AG08396 (cell line): ENCODE measurements around the gene LRRC8D.
"Not testable (repeated sequence)": the region's sequence is repeated elsewhere in the genome, so short reads cannot be mapped to it uniquely, and the experiment has no call there.

Experiments
- DNase-seq: peaks from one replicate; pipeline ENCODE4 v3.0.0; 2012; ENCODE audit warnings: low spot score, mixed read lengths

LRRC8D gene

GRCh38 chr1:89962024-89962741 is 141.4 kb downstream of the LRRC8D start:
- DNase-seq = no peak

DNA sequence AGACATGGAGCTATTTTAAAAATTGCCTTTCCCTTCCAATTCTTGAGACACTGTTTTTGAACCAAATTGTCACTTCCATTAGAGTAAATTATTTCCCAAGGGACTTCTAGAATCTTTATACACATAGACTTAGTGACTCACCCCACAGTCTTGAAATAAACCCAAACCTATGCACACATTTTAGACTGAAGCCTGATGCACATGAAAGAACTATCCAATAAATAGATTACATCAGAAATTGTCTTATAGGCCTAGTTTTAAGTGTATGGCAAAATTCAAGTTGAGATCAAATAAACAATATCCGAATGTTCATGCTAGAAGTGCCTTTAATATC is 141.9 kb downstream of the LRRC8D start:
- DNase-seq = no peak

- DNase-seq = no peak
These were observed 144.4 kb downstream of the LRRC8D start for GRCh38 chr1:89965193-89965768.

DNA sequence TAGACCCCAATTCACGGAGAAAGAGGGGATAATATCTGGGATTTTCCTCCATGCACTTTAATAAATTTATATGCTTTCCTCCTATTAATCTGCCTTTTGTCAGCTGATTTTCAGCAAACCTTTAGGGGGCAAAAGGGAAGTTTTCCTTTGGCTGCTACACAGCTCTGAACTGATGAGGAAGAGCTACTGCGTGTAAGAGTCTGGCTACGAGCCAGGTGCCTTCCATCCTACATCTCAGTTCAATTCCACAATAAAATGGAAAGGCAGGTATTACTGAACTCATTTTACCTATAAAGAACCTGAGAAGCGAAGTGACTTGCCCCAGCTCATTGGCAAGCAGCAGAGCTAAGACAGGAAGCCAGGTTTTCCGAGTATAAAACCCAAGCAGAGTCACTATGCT is 145.8 kb downstream of the LRRC8D start:
- no peak for DNase-seq

- no peak for DNase-seq
These were observed 150.8 kb downstream of the LRRC8D start for GRCh38 chr1:89971600-89971999.

GRCh38 chr1:89972024-89972423 is 151.2 kb downstream of the LRRC8D start:
- no peak for DNase-seq

DNA sequence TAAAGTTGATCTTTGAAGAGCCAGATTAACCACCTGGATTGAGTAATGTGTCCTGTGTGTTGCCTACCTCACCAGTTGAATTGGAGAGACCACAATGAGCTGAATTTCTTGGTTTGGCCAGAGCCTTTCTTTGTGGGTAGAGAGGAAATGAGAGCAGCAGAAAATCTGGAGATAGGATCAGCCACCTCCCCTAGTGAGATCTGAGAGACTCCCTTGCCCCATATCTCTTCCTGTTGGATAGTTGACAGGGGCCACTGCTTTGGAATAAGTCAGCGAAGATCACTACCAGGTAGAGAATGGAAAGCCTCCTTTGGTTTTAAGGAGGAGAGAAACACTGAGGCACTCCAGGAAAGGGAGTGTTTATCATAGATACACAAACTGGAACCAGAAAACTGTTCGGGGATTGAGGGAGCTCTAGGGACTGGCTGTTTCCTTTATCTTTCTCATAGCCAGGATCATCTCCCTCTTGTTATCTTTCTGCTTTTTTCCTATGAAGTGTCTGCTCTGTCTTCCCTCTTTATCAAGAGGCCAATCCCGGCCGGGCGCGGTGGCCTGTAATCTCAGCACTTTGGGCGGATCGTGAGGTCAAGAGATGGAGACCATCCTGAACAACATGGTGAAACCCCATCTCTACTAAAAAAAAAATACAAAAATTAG is 152.8 kb downstream of the LRRC8D start:
- no peak for DNase-seq

DNA sequence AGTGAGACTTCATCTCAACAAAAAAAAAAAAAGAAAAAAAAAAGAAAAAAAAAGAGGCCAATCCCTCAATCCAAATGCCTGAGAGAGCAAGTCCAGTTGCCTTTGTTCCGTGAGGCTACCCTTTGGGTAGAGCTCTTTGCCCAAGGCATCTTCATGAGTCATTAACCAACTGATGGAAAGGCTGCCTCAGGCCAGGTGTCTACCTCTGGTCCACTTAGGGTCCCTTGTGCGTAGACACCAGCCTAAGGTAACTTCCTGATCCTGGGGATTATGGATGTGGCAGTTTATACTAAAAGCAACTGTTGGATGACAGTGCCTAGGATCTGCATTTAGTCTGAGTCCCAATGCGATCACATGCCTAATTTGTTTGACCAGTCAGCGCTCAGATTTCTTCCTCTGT is 153.4 kb downstream of the LRRC8D start:
- DNase-seq = no peak

DNA sequence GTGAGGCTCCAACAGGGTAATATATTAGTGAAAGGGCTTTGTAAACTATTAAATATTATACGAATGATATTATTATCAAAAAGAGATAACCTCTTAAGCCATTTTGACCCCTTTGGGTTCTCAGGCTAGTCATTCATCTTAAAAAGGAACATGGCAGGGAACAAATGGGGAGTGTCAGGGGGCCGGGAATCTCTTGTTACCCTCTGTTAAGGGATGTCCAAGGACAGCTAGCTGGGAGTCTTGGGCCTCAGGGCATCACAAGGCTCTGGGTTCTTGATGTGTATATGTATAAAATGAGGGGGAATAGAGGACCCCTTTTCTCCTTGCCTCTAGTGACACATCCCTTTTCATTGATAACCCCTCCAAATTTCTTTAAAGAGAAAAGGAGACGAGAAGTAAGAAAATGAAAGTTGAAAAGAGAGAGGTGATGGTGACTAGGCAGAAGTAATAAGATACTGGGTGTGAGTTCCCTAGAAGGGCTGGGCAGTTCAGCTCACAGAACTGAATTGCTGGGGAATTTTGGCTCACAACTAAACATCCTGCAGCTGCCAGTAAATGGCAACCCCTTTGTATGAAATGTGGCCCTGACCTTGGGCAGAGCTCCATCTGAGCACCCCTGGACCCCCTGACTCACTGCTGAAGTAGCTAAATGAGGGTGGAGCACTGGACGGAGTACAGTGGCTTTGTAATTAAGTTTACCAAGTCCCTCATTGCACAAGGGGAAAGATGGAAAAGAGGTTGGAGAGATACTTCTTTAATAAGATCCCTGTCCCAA is 154.1 kb downstream of the LRRC8D start:
- peak; percentile 60 for DNase-seq

DNA sequence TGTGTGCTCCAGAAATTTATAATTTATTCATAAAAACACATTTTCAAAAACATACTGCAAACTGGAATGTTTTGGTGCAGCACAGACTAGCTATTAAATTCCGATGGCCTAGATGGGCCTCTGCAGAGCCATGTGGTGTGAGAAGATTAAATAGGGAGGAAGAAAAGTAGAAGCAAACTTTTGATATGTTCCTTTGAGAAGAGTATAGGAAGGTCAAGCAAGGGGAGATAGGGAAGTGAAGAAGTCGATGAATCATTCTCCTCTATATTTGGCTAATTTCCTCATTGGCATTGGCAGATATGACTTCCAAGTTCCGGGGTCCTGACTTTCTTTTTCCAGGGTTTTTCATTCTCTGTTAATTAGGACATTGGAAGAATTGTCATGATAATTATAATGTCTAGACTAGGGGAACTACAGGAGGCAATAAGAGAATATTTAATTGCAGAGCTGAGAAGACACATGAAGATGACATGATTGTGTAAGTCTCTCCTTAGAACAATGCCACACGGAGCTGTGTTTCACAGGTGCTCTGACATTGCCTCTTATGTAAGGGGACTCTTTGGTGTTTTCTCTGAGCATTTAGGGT is 154.8 kb downstream of the LRRC8D start:
- no peak for DNase-seq

DNA sequence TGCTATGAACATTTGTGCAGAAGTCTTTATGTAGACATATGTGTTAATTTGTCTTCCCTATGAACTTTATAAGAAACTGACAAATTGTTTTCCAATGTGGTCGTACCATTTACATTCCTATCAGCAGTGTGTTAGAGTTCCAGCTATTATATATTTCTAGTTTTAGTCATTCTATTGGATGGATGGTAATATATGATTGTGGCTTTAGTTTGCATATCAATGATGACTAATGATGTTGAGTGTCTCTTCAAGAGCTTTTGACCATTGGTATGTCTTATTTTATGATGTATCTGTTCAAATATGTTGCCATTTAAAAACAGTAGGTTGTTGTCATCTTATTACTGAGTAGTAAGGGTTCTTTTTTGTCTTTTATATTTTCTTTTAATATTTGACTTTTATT is 157.9 kb downstream of the LRRC8D start:
- peak; percentile 50 for DNase-seq

- DNase-seq = no peak
These were observed 159.8 kb downstream of the LRRC8D start for GRCh38 chr1:89980605-89981004.

DNA sequence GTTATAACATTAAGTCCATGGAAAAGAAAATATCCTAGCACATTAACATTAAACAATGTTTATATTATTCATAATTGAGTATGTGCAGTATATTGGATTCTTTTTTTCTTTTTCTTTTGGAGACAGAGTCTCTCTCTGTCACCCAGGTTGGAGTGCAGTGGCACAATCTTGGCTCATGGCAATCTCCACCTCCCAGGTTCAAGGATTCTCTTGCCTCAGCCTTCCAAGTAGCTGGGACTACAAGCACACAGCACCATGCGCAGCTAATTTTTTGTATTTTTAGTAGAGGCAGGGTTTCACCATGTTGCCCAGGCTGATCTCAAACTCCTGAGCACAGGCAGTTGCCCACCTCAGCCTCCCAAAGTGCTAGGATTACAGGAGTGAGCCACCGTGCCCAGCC is 162.0 kb downstream of the LRRC8D start:
- DNase-seq = not testable (repeated sequence)

- not testable (repeated sequence) for DNase-seq
These were observed 163.8 kb downstream of the LRRC8D start for GRCh38 chr1:89984564-89985116.

DNA sequence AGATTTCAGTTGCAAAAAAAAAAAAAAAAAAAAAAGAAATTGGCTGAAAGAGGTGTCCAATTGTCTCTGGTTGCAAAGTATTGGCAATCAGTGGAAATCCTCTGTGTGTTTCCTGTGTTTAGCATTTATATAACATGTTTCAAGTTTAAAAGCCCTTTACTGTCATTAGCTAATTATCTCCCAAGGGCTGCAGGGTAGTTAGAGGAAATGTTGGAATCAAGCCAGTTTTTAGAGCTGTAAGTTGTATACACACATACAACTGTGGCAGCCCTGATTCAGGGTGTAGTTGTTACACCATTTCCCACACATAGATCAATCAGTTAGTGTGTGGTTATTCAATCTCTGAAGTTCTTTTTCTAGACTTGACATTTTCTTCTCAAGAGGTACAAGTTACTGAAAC is 165.2 kb downstream of the LRRC8D start:
- no peak for DNase-seq
